H1 (cell line): ENCODE data around the gene SSNA1. TPM values are rescaled to one million over a fixed set of nuclear protein-coding genes. Genes with fewer than 3 reads are reported as not detected.

Experiments
- BRCA1 ChIP-seq: IDR thresholded peaks from 2 replicates; pipeline ENCODE4 v1.6.1; 2012; ENCODE audit warnings: low read depth, low read length, improper control_type of control experiment
- CEBPB ChIP-seq: IDR thresholded peaks from 2 replicates; pipeline ENCODE4 v1.6.1; 2012; ENCODE audit warnings: low read depth, low read length
- CHD1 ChIP-seq: IDR thresholded peaks from 2 replicates; pipeline ENCODE4 v1.6.1; 2012; ENCODE audit warnings: low read depth, low read length, improper control_type of control experiment
- CHD2 ChIP-seq: IDR thresholded peaks from 2 replicates; pipeline ENCODE4 v1.6.1; 2012; ENCODE audit warnings: low read length, improper control_type of control experiment
- EGR1 ChIP-seq: IDR thresholded peaks from 2 replicates; pipeline ENCODE4 v1.6.1; 2011; ENCODE audit warnings: low read depth, low read length, borderline replicate concordance
- EP300 ChIP-seq, 2 experiments: IDR thresholded peaks; 1 replicate in 1 of 2; 2 replicates in 1 of 2; pipeline ENCODE4 v1.6.1; 2011 to 2012; ENCODE audit warnings: low read depth in 2 of 2, low read length in 2 of 2, mild to moderate bottlenecking in 2 of 2, borderline replicate concordance in 1 of 2, inconsistent platforms in 1 of 2, moderate library complexity in 1 of 2
- FOSL1 ChIP-seq: IDR thresholded peaks from 2 replicates; pipeline ENCODE4 v1.6.1; 2011; ENCODE audit warnings: mild to moderate bottlenecking, low read depth, low read length, moderate library complexity; ENCODE audit not compliant: insufficient read depth
- HDAC6 ChIP-seq: IDR thresholded peaks from one replicate; pipeline ENCODE4 v1.7.1; 2012; ENCODE audit warnings: low read depth, mild to moderate bottlenecking, inconsistent platforms, low read length, moderate library complexity
- JUND ChIP-seq: IDR thresholded peaks from 2 replicates; pipeline ENCODE4 v1.6.1; 2011; ENCODE audit warnings: mild to moderate bottlenecking, improper control_type of control experiment, low read length
- KDM5A ChIP-seq: fragments of 200-600 bp; IDR thresholded peaks from 2 replicates; pipeline ENCODE4 v1.7.1; 2012; ENCODE audit warnings: mild to moderate bottlenecking, low read length, inconsistent platforms, mixed read lengths
- MAFK ChIP-seq: IDR thresholded peaks from 2 replicates; pipeline ENCODE4 v1.6.1; 2012; ENCODE audit warnings: low read depth, mild to moderate bottlenecking, improper control_type of control experiment, low read length
- MAX ChIP-seq: IDR thresholded peaks from 2 replicates; pipeline ENCODE4 v1.6.1; 2012; ENCODE audit warnings: inconsistent platforms
- NANOG ChIP-seq: IDR thresholded peaks from 2 replicates; pipeline ENCODE4 v1.6.1; 2011; ENCODE audit warnings: low read length, low read depth, mild to moderate bottlenecking, inconsistent platforms; ENCODE audit not compliant: insufficient read depth, poor library complexity, severe bottlenecking
- POU5F1 ChIP-seq: IDR thresholded peaks from 2 replicates; pipeline ENCODE4 v1.6.1; 2011; ENCODE audit warnings: low read depth, mild to moderate bottlenecking, low read length, moderate library complexity
- RBBP5 ChIP-seq: IDR thresholded peaks from 2 replicates; pipeline ENCODE4 v1.7.1; 2012; ENCODE audit warnings: low read depth, mild to moderate bottlenecking, inconsistent platforms, low read length, moderate library complexity, borderline replicate concordance
- RNF2 ChIP-seq: fragments of 200-900, 300-1000 bp; sonication (generic); IDR thresholded peaks from 2 replicates; pipeline ENCODE4 v1.7.1; 2016; ENCODE audit warnings: borderline replicate concordance, low read depth, mild to moderate bottlenecking, antibody characterized with exemption, low read length; ENCODE audit not compliant: poor library complexity, severe bottlenecking; ENCODE audit errors: missing control alignments
- RXRA ChIP-seq: IDR thresholded peaks from 2 replicates; pipeline ENCODE4 v1.6.1; 2011; ENCODE audit warnings: low read depth, mild to moderate bottlenecking, low read length, moderate library complexity; ENCODE audit not compliant: insufficient read depth
- SAP30 ChIP-seq: fragments of 300-600 bp; sonication (generic); IDR thresholded peaks from 2 replicates; pipeline ENCODE4 v1.7.1; 2012; ENCODE audit warnings: low read length, moderate library complexity, mild to moderate bottlenecking, inconsistent platforms; ENCODE audit not compliant: insufficient read depth, insufficient replicate concordance
- TBP ChIP-seq: IDR thresholded peaks from 2 replicates; pipeline ENCODE4 v1.6.1; 2011; ENCODE audit warnings: low read depth, low read length, improper control_type of control experiment
- TCF12 ChIP-seq: IDR thresholded peaks from 2 replicates; pipeline ENCODE4 v1.6.1; 2011; ENCODE audit warnings: low read depth, mild to moderate bottlenecking, low read length
- USF2 ChIP-seq: IDR thresholded peaks from 2 replicates; pipeline ENCODE4 v1.6.1; 2011; ENCODE audit warnings: low read length, improper control_type of control experiment
- ZNF274 ChIP-seq: IDR thresholded peaks from 2 replicates; pipeline ENCODE4 v1.7.0; 2012; ENCODE audit warnings: low read length, borderline replicate concordance; ENCODE audit errors: extremely low read depth
- polyA plus RNA-seq, 7 experiments: library from polyadenylated mRNA; depleted of rRNA in 3 of 7; stranded (reverse) in 5 of 7; unstranded in 2 of 7; fragments of >200 nt in 5 of 7; fragments of 200-250 nt in 2 of 7; gene quantifications; 1 replicate in 5 of 7; 2 replicates in 1 of 7; 4 replicates in 1 of 7; pipeline versions ENCODE4 v1.2.1 to v1.2.3, GENCODE V29; 2011 to 2013; ENCODE audit warnings: missing spikeins in 2 of 7, mixed read lengths in 2 of 7
- total RNA-seq: library from RNA; stranded (reverse); fragmentation: NEBNext Ultra II Directional; extraction: Animal tissue kit (Norgen Biotek cat#: 25700); gene quantifications from 2 replicates; pipeline ENCODE4 v1.2.1, GENCODE V29; 2021

The SSNA1 gene
- total and polyA plus RNA-seq, 2 of the 8 experiments (the other 6 are each of a cell fraction or from before 2014, with no cell fraction given), result 87.3 to 157 TPM

GRCh38 chr9:137188490-137189296 lies at the start of gene SSNA1, which contains the start of gene ANAPC2 (continued):
- TF ChIP-seq MAX (peak; percentile 94), RXRA (no peak), SAP30 (peak; percentile 31), RBBP5 (peak; percentile 71; the same call in 1 of the 2 replicates), CHD1 (no peak), EGR1 (no peak), KDM5A (peak; percentile 99), RNF2 (no peak), POU5F1 (no peak), TBP (peak; percentile 90), USF2 (no peak), EP300 (IDR thresholded peaks at IDR 0.05; ENCODE audit: borderline replicate concordance in 1 of 2, low read depth in 2 of 2, low read length in 2 of 2) (peak in 1 of 2 experiments; percentile 25; a peak in 1 of 3 replicates), CEBPB (no peak), TCF12 (0 out of 2 replicates have a peak, but pooled peaks have one; percentile 7), FOSL1 (no peak), BRCA1 (peak; percentile 75; the same call in 1 of the 2 replicates), JUND (peak; percentile 78), ZNF274 (no peak), HDAC6 (no peak), MAFK (no peak), CHD2 (0 out of 2 replicates have a peak, but pooled peaks have one; percentile 68), NANOG (no peak)
